ENCODE measurements around the gene RAPGEF5. TPM values are rescaled to one million over a fixed set of nuclear protein-coding genes. Genes with fewer than 3 reads are reported as not detected.

Gene RAPGEF5
- total RNA-seq, 1 experiment from 2014 or later, result 13.3 TPM

- Histone ChIP-seq H3K18ac (ENCODE audit: insufficient read length, low read depth, low read length) (no peak overlapping the region), H4K5ac (ENCODE audit: insufficient read length, low read depth, low read length) (no peak overlapping the region), H3K9ac (ENCODE audit: extremely low read depth, insufficient read length, low read length) (no peak overlapping the region), H2BK20ac (ENCODE audit: low read depth, low read length, poor library complexity, severe bottlenecking) (no peak overlapping the region), H4K8ac (replicated peaks; ENCODE audit: insufficient read length, low read depth, low read length) (no peak overlapping the region), H2BK120ac (ENCODE audit: low read depth, low read length, poor library complexity, severe bottlenecking) (no peak overlapping the region), H3K56ac (ENCODE audit: insufficient read length, low read depth, low read length) (no peak overlapping the region), H4K20me1 (ENCODE audit: control insufficient read depth, insufficient read depth, insufficient read length) (no peaks in the 10 kb centered on the region), H3K79me2 (ENCODE audit: insufficient read depth, low read length) (peaks cover 11% of the 10 kb centered on the region; the same call in 1 of the 2 replicates), H3K9me3 (ENCODE audit: control insufficient read depth, low read depth, low read length) (no peaks in the 10 kb centered on the region), H3K4me2 (ENCODE audit: insufficient read depth, insufficient read length, low read length) (no peak overlapping the region), H3K79me1 (ENCODE audit: insufficient read depth, low read depth, low read length, poor library complexity, severe bottlenecking) (no peaks in the 10 kb centered on the region), H3K27ac (ENCODE audit: insufficient read length, low read depth, low read length) (no peak overlapping the region), H3K14ac (ENCODE audit: insufficient read depth, low read length) (no peak overlapping the region), H2AFZ (ENCODE audit: low read length) (no peak overlapping the region), H3K23me2 (ENCODE audit: insufficient read length, low read depth, low read length, poor library complexity, severe bottlenecking) (no peaks in the 10 kb centered on the region), H2BK5ac (ENCODE audit: insufficient read length, low read length) (no peak overlapping the region), H3K4ac (ENCODE audit: low read depth, low read length) (no peak overlapping the region), H3T11ph (ENCODE audit: low read length) (no peak overlapping the region), H3K23ac (ENCODE audit: insufficient read length, low read depth, low read length) (no peak overlapping the region), H2BK12ac (ENCODE audit: insufficient read length, low read depth, low read length) (no peak overlapping the region), H3K27me3 (ENCODE audit: insufficient read depth, low read length) (no peaks in the 10 kb centered on the region), H2BK15ac (ENCODE audit: low read depth, low read length) (no peak overlapping the region), H3K4me1 (ENCODE audit: insufficient read depth, low read length) (peaks cover 3% of the 10 kb centered on the region; the same call in 1 of the 2 replicates), H2AK5ac (ENCODE audit: insufficient read length, low read length) (no peak overlapping the region), H4K91ac (ENCODE audit: insufficient read length, low read depth, low read length) (no peak overlapping the region)
- no peaks in the 10 kb centered on the region for H3K27me3 Mint-ChIP-seq (ENCODE audit: low read depth)
- peaks cover 4% of the 10 kb centered on the region in 2 experiments; a peak in 4 of 5 replicates for H3K9me3 Mint-ChIP-seq
- no peak for DNase-seq
- TF ChIP-seq, protein P1, sequence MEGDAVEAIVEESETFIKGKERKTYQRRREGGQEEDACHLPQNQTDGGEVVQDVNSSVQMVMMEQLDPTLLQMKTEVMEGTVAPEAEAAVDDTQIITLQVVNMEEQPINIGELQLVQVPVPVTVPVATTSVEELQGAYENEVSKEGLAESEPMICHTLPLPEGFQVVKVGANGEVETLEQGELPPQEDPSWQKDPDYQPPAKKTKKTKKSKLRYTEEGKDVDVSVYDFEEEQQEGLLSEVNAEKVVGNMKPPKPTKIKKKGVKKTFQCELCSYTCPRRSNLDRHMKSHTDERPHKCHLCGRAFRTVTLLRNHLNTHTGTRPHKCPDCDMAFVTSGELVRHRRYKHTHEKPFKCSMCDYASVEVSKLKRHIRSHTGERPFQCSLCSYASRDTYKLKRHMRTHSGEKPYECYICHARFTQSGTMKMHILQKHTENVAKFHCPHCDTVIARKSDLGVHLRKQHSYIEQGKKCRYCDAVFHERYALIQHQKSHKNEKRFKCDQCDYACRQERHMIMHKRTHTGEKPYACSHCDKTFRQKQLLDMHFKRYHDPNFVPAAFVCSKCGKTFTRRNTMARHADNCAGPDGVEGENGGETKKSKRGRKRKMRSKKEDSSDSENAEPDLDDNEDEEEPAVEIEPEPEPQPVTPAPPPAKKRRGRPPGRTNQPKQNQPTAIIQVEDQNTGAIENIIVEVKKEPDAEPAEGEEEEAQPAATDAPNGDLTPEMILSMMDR (conservative IDR thresholded peaks at IDR 0.05), result no peak
- no peak overlapping the region for H3K27ac Mint-ChIP-seq
- no peak overlapping the region for H3K4me3 Mint-ChIP-seq
- H3K36me3 Mint-ChIP-seq (ENCODE audit: insufficient read depth in 1 of 3, low read depth in 3 of 3), result peaks cover 4 to 12% (median 6%) of the 10 kb centered on the region in 3 experiments
- H3K4me1 Mint-ChIP-seq, result peaks cover 16 to 21% of the 10 kb centered on the region in 2 experiments
Observed at GRCh38 chr7:22348379-22348778, 8.6 kb downstream of the RAPGEF5 start.

Data from H9 (cell line).